LNCaP clone FGC (cell line): ENCODE data around the gene MACROD2.
"Not testable (repeated sequence)": the region's sequence is repeated elsewhere in the genome, so short reads cannot be mapped to it uniquely, and the experiment has no call there.

Experiments used
- DNase-seq: peaks from one replicate; pipeline ENCODE4 v3.0.0-alpha.2; 2011; ENCODE audit warnings: low read depth
- H3K4me3 ChIP-seq: 2 replicates; pipeline ENCODE4 v1.5.1; 2011; ENCODE audit warnings: mild to moderate bottlenecking, low read depth, low read length, control low read depth
- CTCF ChIP-seq: IDR thresholded peaks from 2 replicates; pipeline ENCODE4 v1.5.1; 2012; ENCODE audit warnings: mild to moderate bottlenecking; ENCODE audit not compliant: control insufficient read depth, insufficient read depth; ENCODE audit errors: extremely low read depth

Gene MACROD2

GRCh38 chr20:14214046-14214445, 218.7 kb downstream of the MACROD2 start:
- H3K4me3 ChIP-seq, result no peak overlapping the region
- DNase-seq, result no peak
- no peak for TF ChIP-seq CTCF

- not testable (repeated sequence) for H3K4me3 ChIP-seq
- DNase-seq, result peak; percentile 56
These were observed 220.6 kb downstream of the MACROD2 start for GRCh38 chr20:14215880-14216279.

DNA sequence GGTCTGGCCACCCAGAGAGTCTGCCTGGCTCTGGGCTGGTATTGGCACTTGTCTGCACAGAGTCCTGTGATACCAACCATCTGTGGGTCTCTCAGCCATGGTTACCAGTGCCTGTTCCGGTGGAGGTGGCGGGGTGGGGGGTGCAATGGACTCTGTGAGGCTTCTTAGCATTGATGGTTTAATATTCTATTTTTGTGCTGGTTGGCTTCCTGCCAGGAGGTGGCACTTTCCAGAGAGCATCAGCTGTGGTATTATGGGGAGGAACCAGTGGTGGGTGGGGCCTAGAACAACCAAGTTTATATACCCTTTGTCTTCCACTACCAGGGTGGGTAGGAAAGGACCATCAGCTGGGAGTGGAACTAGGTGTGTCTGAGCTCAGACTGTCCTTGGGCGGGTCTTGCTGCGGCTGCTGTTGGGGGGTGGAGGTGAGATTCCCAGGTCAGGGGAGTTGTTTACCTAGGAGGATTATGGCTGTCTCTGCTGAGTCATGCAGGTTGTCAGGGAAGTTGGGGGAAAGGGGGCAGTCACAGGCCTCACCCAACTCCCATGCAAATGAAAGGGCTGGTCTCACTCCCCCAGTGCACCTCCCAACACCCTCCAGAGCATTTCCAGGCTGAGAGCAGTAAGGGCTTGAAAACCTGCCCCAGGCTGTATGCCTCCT, 224.6 kb downstream of the MACROD2 start:
- TF ChIP-seq CTCF, result no peak
- no peak for DNase-seq

GRCh38 chr20:14220986-14221385, 225.7 kb downstream of the MACROD2 start:
- no peak for TF ChIP-seq CTCF
- no peak for DNase-seq

More for the DNA sequence above, 224.6 kb downstream of the MACROD2 start:
- no peak overlapping the region for H3K4me3 ChIP-seq

GRCh38 chr20:14223806-14224205, 228.5 kb downstream of the MACROD2 start:
- no peak for DNase-seq
- TF ChIP-seq CTCF, result no peak
- no peak overlapping the region for H3K4me3 ChIP-seq

More at GRCh38 chr20:14220986-14221385, 225.7 kb downstream of the MACROD2 start:
- H3K4me3 ChIP-seq, result no peak overlapping the region

- H3K4me3 ChIP-seq, DNase-seq: not testable (repeated sequence)
These were observed 231.0 kb downstream of the MACROD2 start for GRCh38 chr20:14226051-14227049.

- TF ChIP-seq CTCF, result no peak
- no peak for DNase-seq
These were observed 237.3 kb downstream of the MACROD2 start for GRCh38 chr20:14232650-14233049.

More at GRCh38 chr20:14232650-14233049, 237.3 kb downstream of the MACROD2 start:
- no peak overlapping the region for H3K4me3 ChIP-seq
